Measurements from ENCODE around the gene PISD.

- TF ChIP-seq CTCF (IDR thresholded peaks at IDR 0.05) (no peak), POLR2AphosphoS5 (IDR thresholded peaks at IDR 0.05) (no peak), EP300 (IDR thresholded peaks at IDR 0.05) (no peak), POLR2A (IDR thresholded peaks at IDR 0.05) (no peak)
Observed at GRCh38 chr22:31628362-31628761, 33.7 kb downstream of the PISD start.

All from stomach (tissue), 4 donors.